GM12891 (cell line): ENCODE measurements around the gene WDTC1.

Experiments
- PAX5 ChIP-seq: IDR thresholded peaks from 2 replicates; pipeline ENCODE4 v1.6.1; 2011; ENCODE audit warnings: low read length, moderate library complexity, mild to moderate bottlenecking; ENCODE audit not compliant: insufficient read depth, severe bottlenecking
- POLR2A ChIP-seq: IDR thresholded peaks from 2 replicates; pipeline ENCODE4 v1.6.1; 2011; ENCODE audit warnings: low read depth, low read length, control low read depth
- POLR2AphosphoS5 ChIP-seq: IDR thresholded peaks from 2 replicates; pipeline ENCODE4 v1.6.1; 2011; ENCODE audit warnings: low read depth, low read length, control low read depth
- SPI1 ChIP-seq: IDR thresholded peaks from 2 replicates; pipeline ENCODE4 v1.6.1; 2011; ENCODE audit warnings: low read depth, low read length, control low read depth
- TAF1 ChIP-seq: IDR thresholded peaks from 2 replicates; pipeline ENCODE4 v1.6.1; 2011; ENCODE audit warnings: low read depth, low read length, control low read depth

- TF ChIP-seq POLR2AphosphoS5: no peak
- no peak for TF ChIP-seq PAX5
- TF ChIP-seq POLR2A: no peak
- TF ChIP-seq SPI1: no peak
- TF ChIP-seq TAF1: no peak
Measured at GRCh38 chr1:27342391-27342777, 108.0 kb downstream of the WDTC1 start.
